Measurements from ENCODE around the gene LY6G6D.

- TF ChIP-seq CTCF (IDR thresholded peaks at IDR 0.05) (no peak), TP53 (CRISPR knock-in tag; IDR thresholded peaks at IDR 0.05) (no peak), AFF4 (CRISPR knock-in tag; IDR thresholded peaks at IDR 0.05; ENCODE audit: borderline replicate concordance) (no peak), ELF4 (CRISPR knock-in tag; IDR thresholded peaks at IDR 0.05; ENCODE audit: low read depth) (no peak), ESRRA (CRISPR knock-in tag; IDR thresholded peaks at IDR 0.05; ENCODE audit: borderline replicate concordance) (no peak), MLX (CRISPR knock-in tag; IDR thresholded peaks at IDR 0.05) (no peak), USF1 (CRISPR knock-in tag; IDR thresholded peaks at IDR 0.05) (no peak)
Measured at GRCh38 chr6:31715022-31715958, at the start of gene LY6G6D.

Data from WTC11 (cell line).